Measurements from ENCODE around the gene ZNF318.
"Not testable (repeated sequence)": the region's sequence is repeated elsewhere in the genome, so short reads cannot be mapped to it uniquely, and the experiment has no call there.

The ZNF318 gene, protein sequence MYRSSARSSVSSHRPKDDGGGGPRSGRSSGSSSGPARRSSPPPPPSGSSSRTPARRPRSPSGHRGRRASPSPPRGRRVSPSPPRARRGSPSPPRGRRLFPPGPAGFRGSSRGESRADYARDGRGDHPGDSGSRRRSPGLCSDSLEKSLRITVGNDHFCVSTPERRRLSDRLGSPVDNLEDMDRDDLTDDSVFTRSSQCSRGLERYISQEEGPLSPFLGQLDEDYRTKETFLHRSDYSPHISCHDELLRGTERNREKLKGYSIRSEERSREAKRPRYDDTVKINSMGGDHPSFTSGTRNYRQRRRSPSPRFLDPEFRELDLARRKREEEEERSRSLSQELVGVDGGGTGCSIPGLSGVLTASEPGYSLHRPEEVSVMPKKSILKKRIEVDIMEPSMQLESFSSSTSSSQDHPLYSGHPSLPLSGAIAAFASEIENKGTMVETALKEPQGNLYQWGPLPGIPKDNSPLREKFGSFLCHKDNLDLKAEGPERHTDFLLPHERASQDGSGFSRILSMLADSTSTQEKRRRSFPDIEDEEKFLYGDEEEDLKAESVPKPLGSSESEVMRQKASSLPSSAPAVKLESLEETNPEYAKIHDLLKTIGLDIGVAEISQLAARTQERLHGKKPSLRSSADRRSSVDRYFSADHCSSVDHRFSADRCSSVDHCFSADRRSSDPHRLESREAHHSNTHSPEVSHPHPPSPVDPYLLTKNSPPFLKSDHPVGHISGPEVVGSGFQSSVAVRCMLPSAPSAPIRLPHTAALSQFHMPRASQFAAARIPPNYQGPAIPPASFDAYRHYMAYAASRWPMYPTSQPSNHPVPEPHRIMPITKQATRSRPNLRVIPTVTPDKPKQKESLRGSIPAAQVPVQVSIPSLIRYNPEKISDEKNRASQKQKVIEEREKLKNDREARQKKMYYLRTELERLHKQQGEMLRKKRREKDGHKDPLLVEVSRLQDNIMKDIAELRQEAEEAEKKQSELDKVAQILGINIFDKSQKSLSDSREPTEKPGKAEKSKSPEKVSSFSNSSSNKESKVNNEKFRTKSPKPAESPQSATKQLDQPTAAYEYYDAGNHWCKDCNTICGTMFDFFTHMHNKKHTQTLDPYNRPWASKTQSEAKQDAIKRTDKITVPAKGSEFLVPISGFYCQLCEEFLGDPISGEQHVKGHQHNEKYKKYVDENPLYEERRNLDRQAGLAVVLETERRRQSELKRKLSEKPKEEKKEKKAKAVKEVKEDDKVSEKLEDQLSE (N-terminal part only)

GRCh38 chr6:43369174-43370002 is at the start of gene ZNF318:
Gene ZNF318 (minus strand): TSS chr6:43369647. CDS start chr6:43369365, 282 bp downstream.
- DNase-seq, result peak; percentile 98

- no peak for DNase-seq
Measured at GRCh38 chr6:43416935-43417334, 47.5 kb upstream of the ZNF318 start.

DNA sequence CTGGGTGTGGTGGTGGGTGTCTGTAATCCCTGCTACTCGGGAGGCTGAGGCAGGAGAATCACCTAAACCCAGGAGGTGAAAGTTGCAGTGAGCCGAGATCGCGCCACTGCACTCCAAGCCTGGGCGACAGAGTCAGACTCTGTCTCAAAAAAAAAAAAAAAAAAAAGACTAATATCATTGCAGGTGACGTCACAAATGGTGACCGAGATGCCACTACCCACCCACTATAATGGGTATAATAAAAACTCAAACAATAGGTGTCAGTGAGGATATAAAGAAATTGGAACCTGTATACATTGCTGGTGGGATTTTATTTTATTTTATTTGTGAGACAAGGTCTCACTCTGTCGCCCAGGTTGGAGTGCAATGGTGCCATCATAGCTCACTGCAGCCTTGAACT is 45.8 kb upstream of the ZNF318 start:
- DNase-seq, result not testable (repeated sequence)

DNA sequence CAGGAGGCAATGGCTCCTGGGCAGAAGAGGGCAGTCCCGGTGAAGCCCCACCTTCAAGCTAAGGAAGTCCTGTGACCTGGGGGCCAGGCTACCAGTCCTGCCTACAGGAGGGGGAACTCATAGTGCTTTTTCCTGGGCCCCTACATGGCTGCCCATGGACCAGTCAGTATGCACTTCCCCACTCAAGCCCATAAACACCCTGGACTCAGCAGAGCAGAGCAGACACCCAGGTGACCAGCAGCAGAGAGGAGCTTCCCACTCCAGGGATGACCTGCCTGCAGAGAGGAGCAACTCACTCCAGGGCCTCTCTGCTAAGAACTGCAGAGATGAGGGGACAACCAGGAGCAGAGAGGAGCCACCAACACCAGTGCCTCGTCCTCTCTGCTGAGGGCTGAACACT is 43.6 kb upstream of the ZNF318 start:
- no peak for DNase-seq

- no peak for DNase-seq
Measured at GRCh38 chr6:43412541-43412940, 43.1 kb upstream of the ZNF318 start.

DNA sequence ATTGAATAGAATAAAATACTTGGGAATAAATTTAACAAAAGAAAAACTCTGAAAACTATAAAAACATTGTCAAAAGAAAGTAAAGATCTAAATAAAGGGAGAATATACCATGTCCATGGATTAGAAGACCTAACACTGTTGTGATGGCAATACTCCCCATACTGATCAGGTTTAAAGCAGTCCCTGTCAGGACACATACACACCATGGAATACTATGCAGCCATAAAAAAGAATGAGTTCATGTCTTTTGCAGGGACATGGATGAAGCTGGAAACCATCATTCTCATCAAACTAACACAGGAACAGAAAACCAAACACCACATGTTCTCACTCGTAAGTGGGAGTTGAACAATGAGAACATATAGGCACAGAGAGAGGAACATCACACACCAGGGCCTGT is 41.3 kb upstream of the ZNF318 start:
- DNase-seq, result not testable (repeated sequence)

DNA sequence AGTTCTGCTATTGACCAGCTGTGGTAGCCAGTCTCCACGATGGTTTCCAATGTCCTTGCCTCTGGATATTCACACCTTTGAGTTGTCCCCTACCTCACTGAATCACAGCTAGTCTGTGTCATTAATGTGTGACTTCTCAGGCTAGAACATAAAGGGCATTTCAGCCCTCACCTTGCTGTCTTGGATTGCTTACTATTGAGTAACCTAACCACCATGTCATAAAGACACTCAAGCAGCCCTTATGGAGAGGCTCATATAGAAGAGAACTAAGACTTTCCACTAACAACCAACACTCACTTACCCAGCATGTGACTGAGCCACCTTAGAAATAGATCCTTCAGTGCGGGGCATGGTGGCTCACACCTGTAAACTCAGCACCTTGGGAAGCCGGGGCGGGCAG is 38.8 kb upstream of the ZNF318 start:
- DNase-seq, result no peak

DNA sequence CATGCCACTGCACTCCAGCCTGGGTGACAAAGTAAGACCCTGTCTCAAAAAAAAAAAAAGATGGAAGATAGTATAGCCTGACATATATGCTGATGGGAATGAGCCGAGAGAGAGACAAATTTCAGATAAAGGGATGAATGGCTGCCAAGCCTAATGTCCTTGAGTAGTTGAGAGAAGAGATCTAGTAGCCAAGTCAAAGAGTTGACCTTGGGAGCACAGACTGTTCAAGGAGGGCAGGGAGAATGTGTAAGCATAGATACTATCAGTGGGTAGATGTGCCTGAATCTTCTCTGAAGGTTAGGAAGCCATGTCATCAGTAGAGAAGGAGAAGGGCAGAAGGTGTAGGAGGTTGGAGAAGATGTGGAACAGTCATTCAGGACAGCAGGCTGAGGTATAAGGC is 37.8 kb upstream of the ZNF318 start:
- DNase-seq, result no peak

GRCh38 chr6:43405354-43405753 is 35.9 kb upstream of the ZNF318 start:
- no peak for DNase-seq

DNA sequence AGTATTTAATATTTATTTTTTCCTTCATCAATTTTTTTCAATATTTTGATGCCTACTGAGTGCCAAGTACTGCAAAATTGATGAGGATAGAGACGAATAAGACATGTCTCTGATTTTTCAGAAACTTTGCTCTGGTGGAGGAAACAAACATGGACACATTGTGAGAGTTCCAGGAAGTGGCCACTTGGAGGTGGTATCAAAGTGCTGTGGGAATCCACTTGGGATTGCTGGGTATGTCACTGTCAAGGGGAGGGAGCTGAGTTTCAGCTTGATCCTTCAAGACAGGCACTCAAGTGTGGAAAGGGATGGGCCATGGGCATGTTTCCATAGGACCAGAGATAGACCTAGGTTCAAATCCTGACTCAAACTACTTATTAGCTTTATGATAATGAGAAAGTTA is 33.4 kb upstream of the ZNF318 start:
- DNase-seq, result no peak

- DNase-seq, result no peak
Measured at GRCh38 chr6:43401730-43402129, 32.3 kb upstream of the ZNF318 start.

- no peak for DNase-seq
Measured at GRCh38 chr6:43399932-43400487, 30.6 kb upstream of the ZNF318 start.

DNA sequence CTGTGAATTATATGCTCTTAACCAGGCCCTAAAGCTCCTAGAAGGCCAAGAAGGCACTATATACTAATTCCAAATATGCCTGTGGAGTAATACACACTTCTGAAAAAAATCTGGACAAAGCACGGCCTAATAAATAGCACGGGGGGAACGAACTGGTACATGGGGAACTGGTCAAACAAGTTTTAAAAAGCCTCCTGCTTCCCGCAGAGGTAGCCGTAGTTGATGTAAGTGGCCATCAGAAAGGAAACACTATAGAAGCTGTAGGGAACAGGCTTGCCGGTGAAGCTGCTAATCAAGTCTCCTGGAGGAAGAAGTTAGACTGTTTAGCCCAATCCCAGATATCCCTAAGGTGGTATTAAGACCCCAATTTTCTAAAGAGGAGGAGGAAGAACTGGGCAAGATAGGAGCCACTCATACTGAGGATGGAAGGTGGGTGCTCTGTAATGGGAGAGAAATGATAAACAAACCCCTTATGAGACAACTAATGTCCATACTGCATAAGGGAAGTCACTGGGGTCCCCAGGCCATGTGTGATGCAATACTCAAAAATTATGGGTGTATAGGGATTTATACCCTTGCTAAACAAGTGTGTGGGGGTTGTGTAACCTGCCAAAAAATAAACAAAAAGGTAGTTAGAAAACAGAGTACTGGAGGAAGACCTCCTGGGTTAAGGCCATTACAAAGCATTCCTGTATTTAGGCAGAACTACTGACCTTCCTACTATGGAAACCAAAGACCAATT is 27.1 kb upstream of the ZNF318 start:
- DNase-seq, result no peak

DNA sequence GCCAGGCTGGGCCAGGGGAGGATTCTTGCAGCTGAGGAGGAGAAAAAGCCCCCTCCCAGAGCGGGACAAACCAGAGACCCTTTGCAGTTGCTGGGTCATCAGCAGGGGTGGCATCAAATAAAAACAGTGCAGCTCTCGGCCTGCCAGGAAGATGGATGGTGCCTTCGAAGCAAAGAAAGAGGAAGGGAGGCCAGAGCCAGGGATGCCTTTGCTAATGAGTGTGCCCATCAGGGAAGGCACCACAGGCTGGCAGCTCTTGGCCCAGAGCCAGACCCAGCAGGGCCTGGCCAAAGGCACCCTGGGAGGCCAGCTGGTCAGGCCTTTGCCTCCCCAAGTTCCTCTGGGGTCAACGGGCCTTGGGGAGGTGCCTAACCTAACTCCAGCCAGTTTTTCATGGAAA is 26.3 kb upstream of the ZNF318 start:
- no peak for DNase-seq

GRCh38 chr6:43394982-43395381 is 25.5 kb upstream of the ZNF318 start:
- no peak for DNase-seq

DNA sequence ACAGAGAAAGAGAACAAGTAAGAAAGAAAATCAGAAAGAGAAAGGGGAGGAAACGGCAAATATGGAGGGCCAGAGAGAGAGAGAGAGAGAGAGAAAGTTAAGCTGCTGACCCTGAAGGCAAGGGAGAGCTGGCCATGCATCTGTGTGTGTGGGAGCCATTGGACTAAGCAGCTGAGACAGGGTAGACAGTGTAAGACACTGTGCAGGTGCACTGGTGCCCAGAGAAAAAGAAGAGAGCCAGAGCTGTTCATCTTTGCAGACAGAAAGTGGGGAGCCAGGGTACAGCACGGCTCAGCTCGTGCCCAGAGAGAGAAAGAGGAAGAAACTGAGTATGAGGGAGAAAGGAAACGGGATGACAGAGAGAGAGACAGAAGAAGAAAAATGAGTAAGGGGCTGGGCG is 24.2 kb upstream of the ZNF318 start:
- no peak for DNase-seq

- DNase-seq, result not testable (repeated sequence)
Measured at GRCh38 chr6:43393133-43393532, 23.7 kb upstream of the ZNF318 start.

- no peak for DNase-seq
Measured at GRCh38 chr6:43391440-43392031, 22.1 kb upstream of the ZNF318 start.

DNA sequence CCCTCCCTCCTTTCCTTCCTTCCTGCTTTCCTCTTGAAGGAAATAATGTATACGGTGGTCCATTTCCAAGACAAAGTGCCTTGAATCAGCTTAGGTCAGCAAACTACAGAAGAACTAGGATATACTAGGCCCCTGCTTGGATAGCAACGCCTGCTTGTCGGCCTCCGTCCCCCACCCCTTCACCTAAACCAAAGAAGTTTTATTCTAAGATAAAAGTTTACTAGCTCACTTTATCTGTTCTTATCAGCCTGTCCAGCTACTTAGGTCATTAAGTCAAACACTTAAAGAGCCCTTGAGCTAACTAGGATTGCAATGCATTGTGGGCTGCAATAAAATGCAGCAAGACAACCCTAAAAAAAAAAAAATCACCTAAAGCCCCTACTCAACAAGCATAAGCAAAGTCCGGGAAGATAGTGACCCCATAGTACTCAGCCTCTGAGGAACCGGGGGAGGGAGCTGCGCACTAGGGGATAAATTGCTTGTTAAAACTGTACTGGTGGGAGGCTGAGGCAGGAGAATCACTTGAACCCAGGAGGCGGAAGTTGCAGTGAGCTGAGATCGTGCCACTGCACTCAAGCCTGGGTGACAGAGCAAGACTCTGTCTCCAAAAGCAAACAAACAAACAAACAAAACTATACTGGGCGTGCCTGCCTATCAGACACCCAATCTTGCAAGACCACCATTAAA is 21.4 kb upstream of the ZNF318 start:
- not testable (repeated sequence) for DNase-seq

DNA sequence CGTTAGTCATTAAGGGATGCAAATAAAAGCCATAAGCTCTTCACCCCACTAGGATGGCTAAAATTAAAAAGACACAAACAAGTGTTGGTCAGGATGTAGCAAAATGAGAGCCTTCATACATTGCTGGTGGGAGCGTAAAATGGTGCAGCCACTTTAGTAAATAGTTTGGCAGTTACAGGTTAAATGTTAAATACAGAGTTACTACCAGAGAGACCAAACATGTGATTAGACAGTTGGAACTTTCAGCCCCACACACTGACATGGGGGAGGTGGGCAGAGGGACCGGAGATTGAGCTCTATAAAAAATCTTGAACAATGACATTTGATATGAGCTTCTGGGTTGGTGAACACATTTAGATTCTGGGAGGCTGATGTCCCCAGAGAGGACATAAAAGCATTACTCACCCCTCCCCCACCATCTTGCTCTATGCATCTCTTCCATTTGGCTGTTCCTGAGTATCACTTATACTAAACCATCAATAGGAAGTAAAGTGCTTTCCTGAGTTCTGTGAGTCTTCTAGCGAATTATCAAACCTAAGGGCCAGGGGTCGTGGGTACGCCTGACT is 20.4 kb upstream of the ZNF318 start:
- no peak for DNase-seq

Data from right hindlimb (tissue), 1 donor.